K562 (cell line): Measurements from ENCODE around the gene C3orf80. TPM values are rescaled to one million over a fixed set of nuclear protein-coding genes. Genes with fewer than 3 reads are reported as not detected.

Source experiments
- ATAC-seq: fragments of 200-7000 bp; cut with Tn5 transposase; 3 replicates; pipeline ENCODE4 v1.9.1; 2020; ENCODE audit warnings: moderate library complexity
- BruUV-seq: library from RNA; stranded (reverse); fragments of 400-500 nt; replicated peaks from 2 replicates; lab custom pipeline; 2021; lab: Mats Ljungman, UMichigan
- CTCF ChIA-PET: fragments of 300-600 bp; formaldehyde crosslinking; extraction: SDS; loops from one replicate; lab custom pipeline; 2021; ENCODE audit warnings: low intra/inter-chr PET ratio; lab: Yijun Ruan, JAX
- POLR2A ChIA-PET: fragments of 300-600, 350-650 bp; sonication (Branson Sonifier 250); formaldehyde crosslinking; extraction: SDS; loops from one replicate; lab custom pipeline; 2021; ENCODE audit warnings: antibody characterized with exemption, inconsistent platforms; lab: Yijun Ruan, JAX
- DNase-seq, 4 experiments: peaks; one replicate each; pipeline versions ENCODE4 v3.0.0 to v3.0.0-alpha.2; 2011 to 2018; ENCODE audit warnings: low spot score in 3 of 4, mixed read lengths in 3 of 4; ENCODE audit errors: extremely low read depth in 1 of 4
- FAIRE-seq: peaks from 2 replicates; lab custom pipeline; 2011; peaks lifted over from hg19 to GRCh38; lab: Jason Lieb, UNC
- H2AFZ ChIP-seq: 2 replicates; pipeline ENCODE4 v1.6.0; 2011; ENCODE audit warnings: low read depth, low read length, control low read depth, inconsistent platforms
- H3K27ac ChIP-seq: fragments of 200-600 bp; 3 replicates; pipeline ENCODE4 v1.8.0; 2011; ENCODE audit warnings: low read depth, mild to moderate bottlenecking, control low read depth, inconsistent platforms, low read length, moderate library complexity, mixed read lengths; ENCODE audit errors: extremely low read depth
- H3K27me3 ChIP-seq, 2 experiments: fragments of 300-600 bp in 1 of 2; 2 replicates in 1 of 2; 3 replicates in 1 of 2; pipeline versions ENCODE4 v1.6.0 to v1.8.0; 2011; ENCODE audit warnings: inconsistent platforms in 2 of 2, low read length in 2 of 2, mild to moderate bottlenecking in 1 of 2, mixed read lengths in 1 of 2, moderate library complexity in 1 of 2; ENCODE audit not compliant: control insufficient read depth in 2 of 2, insufficient read depth in 2 of 2
- H3K36me3 ChIP-seq: fragments of 300-600 bp; 3 replicates; pipeline ENCODE4 v1.8.0; 2011; ENCODE audit warnings: mild to moderate bottlenecking, low read length, inconsistent platforms; ENCODE audit not compliant: control insufficient read depth, insufficient read depth
- H3K4me1 ChIP-seq, 2 experiments: fragments of 200-600 bp in 1 of 2; replicated peaks in 1 of 2; 2 replicates in 1 of 2; 3 replicates in 1 of 2; pipeline versions ENCODE4 v1.5.1 to v1.8.0; 2011; ENCODE audit warnings: inconsistent platforms in 2 of 2, low read length in 2 of 2, mild to moderate bottlenecking in 1 of 2, mixed read lengths in 1 of 2, moderate library complexity in 1 of 2; ENCODE audit not compliant: control insufficient read depth in 2 of 2, insufficient read depth in 2 of 2
- H3K4me2 ChIP-seq: 2 replicates; pipeline ENCODE4 v1.6.1; 2011; ENCODE audit warnings: low read length, control low read depth, inconsistent platforms, mixed read lengths; ENCODE audit not compliant: insufficient read depth
- H3K4me3 ChIP-seq: fragments of 200-600 bp; sonication (generic), shearing (Covaris generic); 2 replicates; pipeline ENCODE4 v1.5.1; 2016; ENCODE audit warnings: control low read depth, inconsistent platforms
- H3K79me2 ChIP-seq: fragments of 200-600 bp; 3 replicates; pipeline ENCODE4 v1.8.0; 2011; ENCODE audit warnings: low read length, inconsistent platforms; ENCODE audit not compliant: control insufficient read depth, insufficient read depth
- H3K9ac ChIP-seq, 2 experiments: 2 replicates each; pipeline versions ENCODE4 v1.6.0 to v1.6.1; 2011; ENCODE audit warnings: low read depth in 2 of 2, low read length in 2 of 2, control low read depth in 1 of 2, inconsistent platforms in 1 of 2, mild to moderate bottlenecking in 1 of 2, mixed read lengths in 1 of 2; ENCODE audit not compliant: insufficient read depth in 1 of 2
- H3K9me1 ChIP-seq: one replicate; pipeline ENCODE4 v1.6.0; 2011; ENCODE audit warnings: inconsistent platforms, mild to moderate bottlenecking, low read length, moderate library complexity; ENCODE audit not compliant: control insufficient read depth, insufficient read depth
- H3K9me3 ChIP-seq: replicated peaks from 2 replicates; pipeline ENCODE4 v1.5.1; 2011; ENCODE audit warnings: low read depth, low read length, inconsistent platforms; ENCODE audit not compliant: control insufficient read depth, insufficient read depth
- H4K20me1 ChIP-seq: replicated peaks from 2 replicates; pipeline ENCODE4 v1.6.1; 2011; ENCODE audit warnings: low read length, inconsistent platforms, mixed read lengths; ENCODE audit not compliant: control insufficient read depth, insufficient read depth
- ARHGAP35 ChIP-seq: fragments of 450-650 bp; IDR thresholded peaks from 2 replicates; pipeline ENCODE4 v1.6.1; 2018; ENCODE audit not compliant: partially characterized antibody
- CHD1 ChIP-seq: fragments of 200-600 bp; sonication (generic); IDR thresholded peaks from one replicate; pipeline ENCODE4 v1.6.1; 2012; ENCODE audit warnings: mild to moderate bottlenecking, moderate library complexity, low read length, inconsistent platforms
- E2F1 ChIP-seq: sonication (generic); formaldehyde crosslinking; IDR thresholded peaks from 2 replicates; pipeline ENCODE4 v1.8.1; 2023; ENCODE audit warnings: mild to moderate bottlenecking, missing genetic modification reagents, moderate library complexity
- ELK1 ChIP-seq: sonication (generic); formaldehyde crosslinking; IDR thresholded peaks from 2 replicates; pipeline ENCODE4 v1.8.1; 2022; ENCODE audit warnings: missing genetic modification reagents
- NR2C2 ChIP-seq, 2 experiments: fragments of 200-800 bp in 1 of 2; sonication (Bioruptor generic) in 1 of 2; sonication (generic) in 1 of 2; formaldehyde crosslinking in 1 of 2; IDR thresholded peaks; 2 replicates each; pipeline versions ENCODE4 v1.6.1 to v1.8.0; 2016 to 2022; ENCODE audit warnings: mild to moderate bottlenecking in 1 of 2, missing compliant biosample characterization in 1 of 2, missing genetic modification characterization in 1 of 2, missing genetic modification reagents in 1 of 2
- PHTF2 ChIP-seq: fragments of 250-450 bp; sonication (Bioruptor Pico); IDR thresholded peaks from 2 replicates; pipeline ENCODE4 v1.5.0; 2021; ENCODE audit warnings: mild to moderate bottlenecking
- SRF ChIP-seq, 2 experiments: fragments of 250-450, 450-650 bp in 1 of 2; sonication (Bioruptor Pico) in 1 of 2; sonication (generic) in 1 of 2; formaldehyde crosslinking; IDR thresholded peaks; 2 replicates each; pipeline versions ENCODE4 v1.5.0 to v1.5.1; 2020 to 2022; ENCODE audit warnings: mild to moderate bottlenecking in 1 of 2, missing genetic modification reagents in 1 of 2
- SRSF7 ChIP-seq: fragments of 200-400 bp; formaldehyde crosslinking; optimal IDR thresholded peaks from 2 replicates; pipeline ENCODE3; 2017; ENCODE audit warnings: mild to moderate bottlenecking, low read depth, low read length
- TAF15 ChIP-seq: fragments of 200-400 bp; formaldehyde crosslinking; IDR thresholded peaks from 2 replicates; pipeline ENCODE4 v1.6.1; 2017; ENCODE audit warnings: mild to moderate bottlenecking, low read depth, low read length, moderate library complexity
- TOE1 ChIP-seq, 2 experiments: fragments of 450-650 bp in 1 of 2; sonication (generic) in 1 of 2; formaldehyde crosslinking in 1 of 2; IDR thresholded peaks; 2 replicates each; pipeline versions ENCODE4 v1.7.1 to v1.8.0; 2016 to 2022; ENCODE audit warnings: borderline replicate concordance in 2 of 2, mild to moderate bottlenecking in 2 of 2, antibody characterized with exemption in 1 of 2, inconsistent platforms in 1 of 2, low read depth in 1 of 2, missing genetic modification reagents in 1 of 2, moderate library complexity in 1 of 2
- ZNF407 ChIP-seq: fragments of 450-650 bp; IDR thresholded peaks from 2 replicates; pipeline ENCODE4 v1.6.1; 2016; ENCODE audit warnings: low read depth
- ZNF707 ChIP-seq: fragments of 250-450 bp; sonication (Bioruptor Pico); conservative IDR thresholded peaks from 2 replicates; pipeline ENCODE4 v1.8.0; 2022; ENCODE audit warnings: inconsistent platforms, mild to moderate bottlenecking, moderate library complexity
- WGBS: fragments of 100-300 bp; shearing (Covaris generic); methylation state at CpG from one replicate; pipeline ENCODE4 v1.1.6; 2016; ENCODE audit warnings: low coverage, mixed read lengths; ENCODE audit not compliant: insufficient coverage; ENCODE audit errors: missing lambda C conversion rate; 5-methylcytosine and 5-hydroxymethylcytosine counted together
- in situ Hi-C: fragments of 300-500 bp; cut with MboI; formaldehyde crosslinking; loops from 4 replicates; pipeline ENCODE4 v1.15.0; 2018; ENCODE audit warnings: inconsistent platforms, mixed read lengths
- intact Hi-C: fragments of 100-400 bp; cut with micrococcal nuclease; formaldehyde crosslinking; loops from 2 replicates; pipeline ENCODE4 v1.14.2; 2022
- polyA plus RNA-seq, 8 experiments: library from polyadenylated mRNA; depleted of rRNA in 4 of 8; stranded (reverse) in 5 of 8; unstranded in 3 of 8; fragments of >200 nt; fragmentation: Nextera tagmentation in 2 of 8; fragmentation: Illumina TruSeq in 1 of 8; extraction: Ambion mirVana in 2 of 8; extraction: Trizol in 1 of 8; gene quantifications; 2 replicates each; pipeline versions ENCODE4 v1.2.1 to v1.2.3, GENCODE V29; 2011 to 2014; ENCODE audit warnings: inconsistent platforms in 1 of 8, missing spikeins in 1 of 8
- total RNA-seq, 7 experiments: library from RNA; depleted of rRNA in 6 of 7; stranded (reverse); fragments of >200 nt in 6 of 7; fragmentation: Illumina TruSeq in 2 of 7; extraction: Trizol in 2 of 7; gene quantifications; 2 replicates each; pipeline versions ENCODE4 v1.2.1 to v1.2.3, GENCODE V29; 2011 to 2021; ENCODE audit warnings: low replicate concordance in 1 of 7

C3orf80 gene
- total and polyA plus RNA-seq, 9 of the 15 experiments (the other 6 are each of a cell fraction or from before 2014, with no cell fraction given), result 0.03 to 0.75 (median 0.07) TPM

- Histone ChIP-seq H3K9me1 (no peaks in the 10 kb centered on the region), H4K20me1 (no peaks in the 10 kb centered on the region), H3K79me2 (no peaks in the 10 kb centered on the region), H3K4me3 (no peak overlapping the region), H3K36me3 (no peaks in the 10 kb centered on the region), H3K27me3 (no peaks in the 10 kb centered on the region), H3K9ac (no peak overlapping the region), H2AFZ (no peak overlapping the region), H3K9me3 (no peaks in the 10 kb centered on the region), H3K27ac (no peak overlapping the region), H3K4me2 (no peak overlapping the region), H3K4me1 (no peaks in the 10 kb centered on the region)
- in situ Hi-C loops (no loop called here), intact Hi-C loops (no loop called here)
- POLR2A ChIA-PET, result no interaction called here
- no peak for ATAC-seq
- no peak for FAIRE-seq
- WGBS, result 22% methylated on average over 1 of the region's 1 CpG
- no peak for DNase-seq
- CTCF ChIA-PET, result no interaction called here
- BruUV-seq, result no TSS peak
- no peak for TF ChIP-seq ZNF407
- TF ChIP-seq ELK1 (CRISPR knock-in tag), result no peak
- TF ChIP-seq TOE1 (IDR thresholded peaks at IDR 0.05; ENCODE audit: borderline replicate concordance), result no peak
- no peak for TF ChIP-seq TOE1 (CRISPR knock-in tag; IDR thresholded peaks at IDR 0.05; ENCODE audit: borderline replicate concordance, low read depth)
- TF ChIP-seq NR2C2 (CRISPR knock-in tag; IDR thresholded peaks at IDR 0.05), result no peak
- TF ChIP-seq NR2C2 (tag; IDR thresholded peaks at IDR 0.05), result no peak
- no peak for TF ChIP-seq E2F1 (CRISPR knock-in tag)
- TF ChIP-seq SRSF7, result no peak
- TF ChIP-seq TAF15, result no peak
- TF ChIP-seq ARHGAP35, result no peak
- no peak for TF ChIP-seq PHTF2 (CRISPR knock-in tag)
- no peak for TF ChIP-seq CHD1
- no peak for TF ChIP-seq SRF (CRISPR knock-in tag; IDR thresholded peaks at IDR 0.05)
- no peak for TF ChIP-seq ZNF707 (CRISPR knock-in tag)
These were observed 34.4 kb downstream of the C3orf80 start for GRCh38 chr3:160259589-160259988.
